LoVo (cell line): Measurements from ENCODE around the gene NOC2L.
"Not testable (repeated sequence)": the region's sequence is repeated elsewhere in the genome, so short reads cannot be mapped to it uniquely, and the experiment has no call there.

Experiments
- DNase-seq: peaks from one replicate; pipeline ENCODE4 v3.0.0-alpha.2; 2016; ENCODE audit warnings: low spot score

The NOC2L gene

DNA sequence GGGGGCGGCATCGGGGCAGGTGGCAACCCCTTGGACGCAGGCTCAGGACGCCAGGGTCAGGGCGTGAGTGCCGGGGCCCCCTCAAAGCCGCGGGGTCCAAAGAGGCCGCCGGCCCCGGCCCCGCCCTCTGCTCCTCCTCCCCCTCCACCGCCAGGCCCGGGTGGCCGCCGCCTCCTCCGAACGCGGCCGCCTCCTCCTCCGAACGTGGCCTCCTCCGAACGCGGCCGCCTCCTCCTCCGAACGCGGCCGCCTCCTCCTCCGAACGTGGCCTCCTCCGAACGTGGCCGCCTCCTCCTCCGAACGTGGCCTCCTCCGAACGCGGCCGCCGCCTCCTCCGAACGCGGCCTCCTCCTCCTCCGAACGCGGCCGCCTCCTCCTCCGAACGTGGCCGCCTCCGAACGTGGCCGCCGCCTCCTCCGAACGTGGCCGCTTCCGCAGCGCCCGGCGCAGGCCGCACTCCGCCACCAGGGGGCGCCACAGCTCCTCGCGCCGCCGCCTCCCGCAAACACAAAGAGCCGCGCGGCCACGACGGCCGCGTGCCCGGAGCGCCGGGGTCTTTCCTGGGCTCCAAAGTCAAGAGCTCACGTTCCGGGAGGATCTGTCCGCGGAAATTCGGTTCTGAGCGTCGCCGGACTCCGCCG, 54.6 kb downstream of the NOC2L start:
- peak; percentile 83 for DNase-seq

DNA sequence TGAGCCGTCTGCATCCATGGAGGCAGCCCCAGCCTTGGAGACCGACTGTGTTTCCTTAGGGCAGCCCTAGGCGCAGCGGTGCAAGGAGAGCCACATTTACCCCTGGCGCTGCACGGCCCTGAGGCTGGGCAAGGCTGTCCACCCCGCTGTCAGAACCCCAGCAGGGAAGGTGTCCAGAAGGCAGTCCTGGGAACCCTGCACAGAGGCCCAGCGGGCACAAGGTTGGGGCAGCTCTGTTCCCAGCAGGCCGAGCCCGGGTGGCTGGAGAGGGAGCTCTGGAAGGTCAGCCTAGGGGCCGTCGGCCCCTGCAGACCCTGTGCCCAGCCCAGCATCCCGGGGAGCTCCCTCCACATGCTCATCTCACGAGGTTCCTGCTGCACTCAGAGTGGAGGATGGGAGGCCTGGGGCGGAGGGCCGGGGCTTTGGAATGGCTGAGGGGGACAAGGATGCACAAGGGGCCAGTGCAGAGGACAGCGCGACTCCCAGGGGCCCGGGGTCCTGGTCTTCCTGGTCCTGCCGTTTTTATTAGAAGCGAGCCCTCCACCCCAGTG, 55.3 kb downstream of the NOC2L start:
- no peak for DNase-seq

DNA sequence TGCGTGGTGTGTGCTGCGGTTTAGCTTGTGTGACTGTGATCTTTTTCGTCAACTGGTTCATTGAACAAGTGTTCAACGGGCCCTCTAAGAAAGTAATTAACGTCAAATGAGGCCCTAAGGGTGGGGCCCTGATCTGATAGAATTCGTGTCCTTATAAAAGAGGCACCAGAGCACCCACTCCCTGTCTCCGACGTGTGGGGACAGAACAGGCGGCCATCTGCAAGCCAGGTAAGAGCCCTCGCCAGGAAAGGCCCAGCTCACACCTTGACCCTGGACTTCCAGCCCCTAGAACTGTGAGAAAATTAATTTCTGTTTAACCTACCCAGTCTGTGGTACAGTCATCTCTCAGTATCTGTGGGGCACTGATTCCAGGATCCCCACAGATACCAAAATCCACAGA, 55.8 kb downstream of the NOC2L start:
- no peak for DNase-seq

DNA sequence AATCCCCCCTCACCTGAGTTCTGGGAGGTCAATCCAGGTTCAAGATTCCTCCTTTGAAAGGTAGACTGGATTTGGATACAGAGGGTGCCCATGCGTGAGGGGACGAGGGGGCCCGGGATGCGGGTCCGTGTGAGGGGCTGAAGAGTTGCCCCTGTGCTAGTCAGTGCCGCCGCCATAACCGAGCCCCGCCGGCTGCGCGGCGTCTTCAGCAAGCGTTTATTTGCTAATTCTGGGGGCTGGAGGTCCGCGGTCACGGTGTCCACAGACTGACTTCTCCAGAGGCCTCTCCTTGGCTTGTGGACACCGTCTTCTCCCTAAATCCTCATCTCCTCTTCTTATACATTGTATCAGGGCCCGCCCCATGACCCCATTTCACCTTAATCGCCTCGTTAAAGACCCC, 56.3 kb downstream of the NOC2L start:
- no peak for DNase-seq

DNA sequence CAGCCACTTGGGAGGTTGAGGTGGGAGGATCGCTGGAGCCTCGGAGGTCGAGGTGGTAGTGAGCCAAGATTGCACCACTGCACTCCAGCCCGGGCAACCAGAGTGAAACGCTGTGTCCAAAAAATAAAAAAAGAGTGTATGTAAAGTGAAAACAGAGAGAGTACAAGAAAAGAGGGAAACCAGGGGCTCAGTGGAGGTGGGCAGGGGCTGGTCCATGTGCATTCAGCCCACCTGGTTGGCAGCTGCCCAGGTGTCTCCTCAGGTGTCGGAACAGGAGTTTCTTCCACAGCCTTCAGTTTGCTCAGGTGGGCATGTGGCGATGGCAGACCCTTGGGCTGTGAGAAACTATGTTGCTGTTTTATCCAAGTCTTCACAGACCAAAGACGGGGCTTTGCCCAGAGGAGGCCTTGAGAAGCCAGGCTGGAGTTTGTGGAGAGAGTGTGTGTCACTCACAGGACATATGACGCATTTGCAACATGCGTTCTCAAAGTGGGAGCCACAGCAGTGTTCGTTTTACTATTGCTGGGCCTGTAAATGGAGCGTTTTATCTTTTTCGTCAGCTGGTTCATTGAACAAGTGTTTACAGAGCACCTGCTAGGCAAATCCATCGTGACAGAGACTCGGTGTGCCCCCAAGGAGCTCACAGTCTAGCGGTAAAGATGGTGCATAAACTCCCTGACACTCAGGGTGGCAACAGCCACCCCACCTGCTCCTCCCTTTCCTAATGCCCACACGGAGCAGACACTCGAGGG, 57.8 kb downstream of the NOC2L start:
- DNase-seq = no peak

DNA sequence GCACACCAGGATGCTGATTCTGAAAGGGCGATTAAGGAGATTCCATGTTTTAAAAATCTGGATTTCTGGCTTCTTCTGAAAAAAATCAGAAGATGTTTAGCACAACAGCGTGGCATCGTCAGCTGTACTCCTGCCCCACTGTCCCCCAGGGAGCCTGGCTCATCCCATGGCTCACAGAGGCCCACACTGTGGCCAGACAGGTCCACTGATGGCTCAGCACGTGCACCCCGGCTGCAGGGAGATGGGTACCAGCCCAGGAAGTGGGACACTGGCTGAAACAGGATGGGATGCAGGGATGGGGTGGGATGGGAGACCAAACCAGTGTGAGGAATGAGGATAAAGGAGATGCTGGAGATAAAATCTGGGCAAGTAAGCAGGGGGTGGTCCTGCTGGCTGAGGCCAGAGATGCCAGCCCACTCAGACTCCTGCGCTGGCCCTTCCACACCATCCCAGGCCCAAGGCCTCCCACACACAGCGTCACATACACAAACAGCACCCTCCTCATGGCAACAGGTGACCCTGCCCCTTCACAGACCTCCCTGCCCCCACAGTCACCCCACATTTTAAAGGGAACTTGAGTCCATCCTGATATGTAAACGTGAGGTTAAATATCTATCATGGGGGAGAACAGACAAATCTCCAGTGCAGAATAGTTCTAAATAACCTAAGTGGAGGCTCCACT, 59.3 kb downstream of the NOC2L start:
- no peak for DNase-seq

DNA sequence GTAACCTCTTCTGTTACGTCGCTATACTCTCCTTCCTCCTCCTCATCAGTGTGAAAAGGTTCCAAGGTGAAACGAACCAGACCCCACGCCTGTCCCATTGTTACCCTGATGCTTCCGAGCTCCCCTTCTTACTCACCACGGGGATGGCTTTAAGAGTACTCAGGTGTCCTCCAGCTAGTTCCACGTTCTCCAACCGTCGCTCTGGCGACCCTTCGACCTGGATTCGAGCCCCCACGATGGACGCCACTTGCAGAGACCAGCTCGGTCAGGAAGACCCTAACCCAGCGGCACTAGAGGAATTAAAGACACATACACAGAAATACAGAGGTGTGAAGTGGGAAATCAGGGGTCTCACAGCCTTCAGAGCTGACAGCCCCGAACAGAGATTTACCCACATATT, 61.1 kb downstream of the NOC2L start:
- not testable (repeated sequence) for DNase-seq

DNA sequence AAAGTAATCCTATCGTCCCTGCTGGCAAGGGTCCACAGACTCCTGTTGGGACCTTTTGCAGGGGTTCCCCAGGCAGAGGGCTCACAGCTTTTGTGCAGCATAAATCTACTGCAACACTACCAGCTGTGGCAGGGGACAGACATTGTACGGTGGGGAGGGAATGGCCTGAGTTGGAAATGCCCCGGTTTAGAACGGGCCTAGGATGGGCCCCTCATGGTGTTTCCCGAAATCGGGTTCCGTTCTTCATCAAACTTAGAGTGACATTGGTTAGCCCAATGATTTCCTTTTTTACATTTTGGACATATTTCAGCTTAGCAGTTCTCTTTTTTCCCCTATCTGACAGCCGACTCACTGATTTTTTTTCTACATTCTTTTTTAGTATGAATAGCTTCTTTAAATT, 61.8 kb downstream of the NOC2L start:
- DNase-seq = no peak
